ENCODE results near the gene CEBPE. TPM values are rescaled to one million over a fixed set of nuclear protein-coding genes. Genes with fewer than 3 reads are reported as not detected.

The CEBPE gene
- total and polyA plus RNA-seq, 2 experiments from 2014 or later, result not detected

DNA sequence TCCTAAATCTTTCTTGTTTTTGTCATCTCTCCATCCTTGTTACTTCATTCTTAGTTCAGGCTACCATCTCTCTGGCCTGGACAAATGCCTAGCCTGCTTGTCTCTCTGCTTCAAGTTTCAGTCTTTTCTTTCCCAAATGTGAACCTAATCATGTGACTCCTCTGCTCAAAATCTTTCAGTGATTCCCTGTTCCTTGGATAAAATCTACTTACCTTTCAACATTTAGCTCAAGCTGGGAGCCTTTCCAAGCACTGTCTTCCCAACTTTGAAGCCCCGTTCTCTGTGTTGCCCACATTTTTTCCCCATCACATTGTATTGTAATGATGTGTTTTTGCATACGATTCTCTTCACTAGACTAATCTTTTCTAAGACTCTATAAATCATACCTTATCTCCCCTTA lies 39.7 kb upstream of the CEBPE start:
- Histone ChIP-seq H3K36me3 (no peaks in the 10 kb centered on the region), H3K27ac (no peak overlapping the region), H3K27me3 (no peaks in the 10 kb centered on the region), H3K4me3 (no peak overlapping the region), H3K9me3 (ENCODE audit: low read depth) (no peaks in the 10 kb centered on the region), H3K4me1 (ENCODE audit: low read depth) (peaks cover 34% of the 10 kb centered on the region)
- TF ChIP-seq, protein P1, sequence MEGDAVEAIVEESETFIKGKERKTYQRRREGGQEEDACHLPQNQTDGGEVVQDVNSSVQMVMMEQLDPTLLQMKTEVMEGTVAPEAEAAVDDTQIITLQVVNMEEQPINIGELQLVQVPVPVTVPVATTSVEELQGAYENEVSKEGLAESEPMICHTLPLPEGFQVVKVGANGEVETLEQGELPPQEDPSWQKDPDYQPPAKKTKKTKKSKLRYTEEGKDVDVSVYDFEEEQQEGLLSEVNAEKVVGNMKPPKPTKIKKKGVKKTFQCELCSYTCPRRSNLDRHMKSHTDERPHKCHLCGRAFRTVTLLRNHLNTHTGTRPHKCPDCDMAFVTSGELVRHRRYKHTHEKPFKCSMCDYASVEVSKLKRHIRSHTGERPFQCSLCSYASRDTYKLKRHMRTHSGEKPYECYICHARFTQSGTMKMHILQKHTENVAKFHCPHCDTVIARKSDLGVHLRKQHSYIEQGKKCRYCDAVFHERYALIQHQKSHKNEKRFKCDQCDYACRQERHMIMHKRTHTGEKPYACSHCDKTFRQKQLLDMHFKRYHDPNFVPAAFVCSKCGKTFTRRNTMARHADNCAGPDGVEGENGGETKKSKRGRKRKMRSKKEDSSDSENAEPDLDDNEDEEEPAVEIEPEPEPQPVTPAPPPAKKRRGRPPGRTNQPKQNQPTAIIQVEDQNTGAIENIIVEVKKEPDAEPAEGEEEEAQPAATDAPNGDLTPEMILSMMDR (IDR thresholded peaks at IDR 0.05; ENCODE audit: low read depth, low read length), result no peak
- DNase-seq (ENCODE audit: low read depth in 1 of 2, low spot score in 1 of 2), result peak in 1 of 2 donors; percentile 32

DNA sequence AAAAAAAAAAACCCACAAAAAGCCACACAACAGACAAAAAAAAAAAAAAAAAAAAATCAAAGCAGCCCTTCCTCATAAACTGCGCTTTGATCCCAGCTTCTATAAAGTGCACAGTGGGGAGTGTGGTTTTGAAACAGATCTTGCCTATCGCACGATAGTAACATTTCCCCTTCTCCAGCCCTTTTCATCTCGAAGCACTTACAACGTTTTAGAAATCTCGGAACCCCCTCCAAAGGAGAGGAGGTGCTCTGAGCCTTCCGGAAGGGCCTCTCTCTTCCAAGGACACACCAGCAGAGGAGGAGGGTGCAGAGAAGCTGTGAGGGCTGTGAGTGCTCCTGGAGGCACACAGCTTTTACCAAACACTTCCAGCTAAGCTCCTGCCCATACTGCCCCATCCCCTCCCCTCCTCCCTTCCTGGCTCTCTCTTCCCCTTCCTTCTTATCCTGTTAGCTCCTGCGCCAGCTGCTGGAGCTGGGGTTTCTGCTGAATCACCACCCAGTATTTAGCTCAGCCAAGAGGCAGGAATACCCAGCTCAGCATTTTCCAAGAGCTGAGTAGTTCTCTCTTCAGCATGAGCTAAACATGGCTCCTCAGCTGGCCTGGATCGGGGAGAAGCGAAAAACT lies 36.0 kb upstream of the CEBPE start:
- H3K9me3 ChIP-seq (ENCODE audit: low read depth), result no peaks in the 10 kb centered on the region
- H3K27me3 ChIP-seq, result no peaks in the 10 kb centered on the region
- TF ChIP-seq, protein P1 (IDR thresholded peaks at IDR 0.05; ENCODE audit: low read depth, low read length), result peak; percentile 13
- H3K4me3 ChIP-seq, result no peak overlapping the region
- no peaks in the 10 kb centered on the region for H3K36me3 ChIP-seq
- peak; percentile 59 to 98 for DNase-seq (ENCODE audit: low read depth in 1 of 2, low spot score in 1 of 2)
- H3K4me1 ChIP-seq (ENCODE audit: low read depth), result peaks cover 17% of the 10 kb centered on the region
- H3K27ac ChIP-seq, result peak overlapping the region; percentile 46

DNA sequence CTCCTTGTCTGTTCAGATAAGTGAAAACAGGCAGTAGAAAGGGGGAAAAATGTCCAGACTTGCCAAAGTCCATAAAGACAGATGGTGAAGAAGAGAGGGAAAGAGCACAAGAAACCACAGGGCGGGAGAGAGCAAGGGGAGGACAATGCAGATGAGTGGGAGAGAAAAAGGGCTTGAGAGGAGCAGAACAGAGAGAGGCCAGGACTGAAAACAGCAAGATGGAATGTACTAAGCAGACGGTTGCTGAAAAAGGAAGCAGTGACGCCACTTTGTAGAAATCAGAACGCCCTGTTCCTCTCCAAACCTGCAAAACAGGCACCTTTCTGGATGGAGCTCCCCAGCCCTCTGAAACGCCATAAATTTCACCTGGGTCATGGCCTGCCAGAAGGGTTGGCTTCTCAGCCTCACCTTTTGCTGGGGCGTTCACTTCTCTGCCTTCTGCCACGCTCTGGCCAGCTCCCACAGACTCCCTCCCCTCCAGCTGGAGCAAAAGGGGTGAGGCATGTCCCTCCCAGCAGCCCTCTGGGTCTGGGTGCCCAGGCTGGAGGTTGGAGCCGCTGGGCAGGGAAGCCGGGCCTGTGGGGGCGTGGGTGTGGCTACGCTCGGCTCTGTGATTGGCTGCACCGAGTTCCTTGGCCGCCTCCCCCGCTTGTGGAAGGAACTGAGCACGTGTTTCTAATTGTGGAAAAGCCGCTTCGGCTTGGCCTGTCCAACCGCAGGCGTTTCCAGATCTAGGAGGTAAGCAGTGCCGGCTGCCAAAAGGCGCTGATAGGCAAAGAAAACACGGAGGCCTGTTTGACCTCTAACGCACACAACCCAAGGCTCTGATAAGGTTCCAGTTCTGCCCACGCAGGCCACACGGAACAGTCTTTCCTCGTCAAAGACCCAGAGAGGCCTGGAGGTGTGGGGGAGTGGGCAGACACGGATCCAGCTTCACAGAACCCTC lies 35.1 kb upstream of the CEBPE start:
- Histone ChIP-seq H3K27me3 (no peaks in the 10 kb centered on the region), H3K4me3 (no peak overlapping the region), H3K4me1 (ENCODE audit: low read depth) (peaks cover 17% of the 10 kb centered on the region), H3K27ac (peak overlapping the region; percentile 62), H3K36me3 (no peaks in the 10 kb centered on the region), H3K9me3 (ENCODE audit: low read depth) (no peaks in the 10 kb centered on the region)
- DNase-seq (ENCODE audit: low read depth in 1 of 2, low spot score in 1 of 2), result peak; percentile 43 to 97
- TF ChIP-seq, protein P1 (IDR thresholded peaks at IDR 0.05; ENCODE audit: low read depth, low read length), result no peak

DNA sequence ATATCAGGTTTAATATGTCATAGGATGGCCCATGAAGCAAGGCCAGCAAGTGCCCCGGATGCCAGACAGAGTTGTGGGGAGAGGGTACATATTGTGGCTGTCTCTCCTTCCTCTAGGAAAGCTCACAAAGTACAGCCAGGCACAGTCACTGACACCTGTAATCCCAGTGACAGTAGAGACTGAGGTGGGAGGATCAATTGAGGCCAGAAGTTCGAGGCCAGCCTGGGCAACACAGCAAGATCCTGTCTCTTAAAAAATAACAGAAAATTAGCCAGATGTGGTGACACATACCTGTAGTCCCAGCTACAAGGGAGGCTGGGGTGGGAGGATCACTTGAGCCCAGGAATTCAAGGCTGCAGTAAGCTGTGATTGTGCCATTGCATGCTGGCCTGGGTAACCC lies 32.3 kb upstream of the CEBPE start:
- Histone ChIP-seq H3K27me3 (no peaks in the 10 kb centered on the region), H3K4me3 (no peak overlapping the region), H3K36me3 (no peaks in the 10 kb centered on the region), H3K9me3 (ENCODE audit: low read depth) (no peaks in the 10 kb centered on the region), H3K27ac (no peak overlapping the region), H3K4me1 (ENCODE audit: low read depth) (peaks cover 17% of the 10 kb centered on the region)
- TF ChIP-seq, protein P1 (IDR thresholded peaks at IDR 0.05; ENCODE audit: low read depth, low read length), result no peak
- DNase-seq (ENCODE audit: low read depth in 1 of 2, low spot score in 1 of 2), result no peak

DNA sequence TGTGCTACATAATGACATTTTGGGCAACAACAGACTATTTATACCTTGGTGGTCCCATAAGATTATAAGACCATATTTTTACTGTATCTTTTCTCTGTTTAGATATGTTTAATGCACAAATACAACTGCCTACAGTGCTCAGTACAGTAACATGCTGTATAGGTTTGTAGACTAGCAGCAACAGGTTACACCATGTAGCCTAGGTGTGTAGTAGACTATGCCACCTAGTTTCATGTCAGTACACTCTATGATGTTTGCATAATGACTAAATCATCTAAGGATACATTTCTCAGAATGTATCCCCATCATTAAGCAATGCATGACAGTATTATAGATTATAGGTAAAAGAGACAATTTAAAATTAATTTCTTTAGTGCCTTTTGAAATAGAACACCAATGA lies 30.7 kb upstream of the CEBPE start:
- H3K9me3 ChIP-seq (ENCODE audit: low read depth), result no peaks in the 10 kb centered on the region
- TF ChIP-seq, protein P1 (IDR thresholded peaks at IDR 0.05; ENCODE audit: low read depth, low read length), result no peak
- peaks cover 8% of the 10 kb centered on the region for H3K4me1 ChIP-seq (ENCODE audit: low read depth)
- no peak overlapping the region for H3K27ac ChIP-seq
- H3K27me3 ChIP-seq, result no peaks in the 10 kb centered on the region
- no peak overlapping the region for H3K4me3 ChIP-seq
- no peak for DNase-seq (ENCODE audit: low read depth in 1 of 2, low spot score in 1 of 2)
- no peaks in the 10 kb centered on the region for H3K36me3 ChIP-seq
